Stimulated activated CD4-positive, alpha-beta T cell treated with anti-CD3 and anti-CD28 coated beads, Interleukin-4, amount 100 ng/mL, for 4 hours (primary cell): Measurements from ENCODE around the gene TEX2.

Source experiments
- DNase-seq, 2 experiments: peaks; one replicate each; pipeline ENCODE4 v3.0.0-alpha.2; 2020

The TEX2 gene

DNA sequence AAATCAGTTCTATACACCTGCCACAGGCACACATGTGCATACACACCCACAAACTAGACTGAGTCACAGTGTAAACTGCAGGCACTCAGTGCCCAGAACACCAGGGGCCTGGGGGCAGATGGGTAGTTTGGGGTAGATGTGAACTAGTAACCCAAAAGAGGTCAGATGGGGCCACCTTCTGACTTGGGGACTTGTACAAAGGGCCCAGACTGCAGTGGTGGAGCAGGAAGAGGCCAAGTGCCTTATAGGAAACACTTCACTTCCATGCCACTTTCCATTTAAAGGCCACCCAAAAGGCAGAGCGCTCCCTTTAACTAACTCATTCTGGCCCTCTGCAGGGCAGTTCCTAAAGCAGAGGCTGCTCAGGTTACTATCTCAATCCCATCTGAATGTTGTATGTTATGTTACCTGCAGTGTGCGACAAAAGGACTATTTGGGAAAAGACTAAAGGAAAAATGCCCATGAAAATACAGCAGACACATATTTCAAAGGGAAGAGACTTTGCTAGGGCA is 105.3 kb downstream of the TEX2 start:
- no peak for DNase-seq

GRCh38 chr17:64156670-64157069 is 106.4 kb downstream of the TEX2 start:
- no peak for DNase-seq

GRCh38 chr17:64155751-64156544 is 107.1 kb downstream of the TEX2 start:
- no peak for DNase-seq

GRCh38 chr17:64155129-64155528 is 107.9 kb downstream of the TEX2 start:
- DNase-seq: no peak

GRCh38 chr17:64154717-64155116 is 108.3 kb downstream of the TEX2 start:
- no peak for DNase-seq

DNA sequence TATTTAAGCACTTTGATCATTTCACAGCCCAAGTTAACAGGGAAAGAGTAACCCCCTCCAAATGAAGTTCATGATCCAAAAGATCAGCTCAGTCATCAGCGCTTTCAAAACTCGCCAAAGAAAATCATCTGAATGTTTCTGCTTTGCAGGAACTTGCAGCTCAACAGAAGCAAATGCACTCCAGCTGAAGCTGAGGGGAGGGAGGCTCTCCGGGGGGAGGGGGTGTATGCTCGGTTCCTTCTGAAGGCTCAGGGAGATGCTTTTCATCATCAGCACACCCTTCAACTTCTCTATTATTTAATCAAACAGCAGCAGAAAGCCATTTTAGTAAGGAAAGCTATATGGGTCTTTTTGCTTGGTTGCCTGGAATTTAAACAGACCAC is 108.8 kb downstream of the TEX2 start:
- no peak for DNase-seq

- DNase-seq: no peak
Observed at GRCh38 chr17:64153565-64154312, 109.3 kb downstream of the TEX2 start.

GRCh38 chr17:64152428-64153125 is 110.5 kb downstream of the TEX2 start:
- no peak for DNase-seq

- no peak for DNase-seq
Observed at GRCh38 chr17:64151016-64151368, 112.1 kb downstream of the TEX2 start.

DNA sequence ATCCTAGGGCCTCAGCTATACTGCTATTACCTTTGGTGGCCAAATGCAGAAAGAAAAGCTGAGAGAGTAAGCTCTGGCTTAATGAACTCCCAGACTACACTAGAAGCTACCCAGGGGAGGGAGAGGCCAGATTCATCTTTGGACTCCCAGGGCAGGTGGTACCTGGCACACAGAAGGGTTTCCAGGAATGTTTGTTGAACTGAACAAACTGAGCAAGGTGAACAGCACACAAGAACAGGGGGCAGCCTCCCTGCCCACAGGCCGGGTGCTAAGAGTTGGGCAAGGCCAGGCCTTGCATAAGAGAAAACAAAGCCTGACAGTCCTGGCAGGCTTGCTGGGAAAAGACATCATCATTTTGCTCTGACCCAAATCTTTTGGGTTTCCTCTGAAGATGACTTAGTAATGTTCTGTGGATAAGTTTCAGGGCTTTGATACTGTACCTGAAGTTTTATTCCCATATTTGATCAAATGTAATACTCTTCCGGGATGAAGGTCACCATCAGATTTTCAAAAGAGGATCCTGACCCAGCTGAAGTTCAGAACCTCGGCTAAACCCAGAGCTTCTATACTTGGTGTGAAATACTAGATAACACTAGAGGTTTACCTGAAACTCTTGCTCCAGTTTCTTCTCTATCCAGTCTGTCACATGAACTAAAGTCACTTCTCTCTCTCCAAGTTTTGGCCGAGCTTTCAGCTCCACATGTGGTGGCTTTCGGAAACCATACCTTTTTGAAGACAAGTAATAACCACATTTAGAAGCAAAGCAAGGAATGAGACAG is 112.6 kb downstream of the TEX2 start:
- no peak for DNase-seq

DNA sequence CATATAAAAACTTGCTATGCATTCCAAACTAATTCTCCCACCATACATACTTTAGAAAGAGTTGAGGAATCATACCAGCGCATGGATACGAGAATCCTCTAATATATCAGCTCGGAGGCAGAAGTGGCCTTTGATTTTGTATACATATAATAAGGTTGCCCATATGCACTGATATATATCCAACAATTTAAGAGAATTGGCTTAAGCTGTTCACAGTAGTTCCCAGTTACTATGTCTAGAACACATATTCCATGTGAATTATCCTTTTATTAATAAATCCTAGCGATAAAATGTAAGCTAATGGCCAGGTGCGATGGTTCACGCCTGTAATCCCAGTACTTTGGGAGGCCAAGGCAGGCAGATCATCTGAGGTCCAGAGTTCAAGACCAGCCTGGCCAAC is 113.9 kb downstream of the TEX2 start:
- no peak for DNase-seq

DNA sequence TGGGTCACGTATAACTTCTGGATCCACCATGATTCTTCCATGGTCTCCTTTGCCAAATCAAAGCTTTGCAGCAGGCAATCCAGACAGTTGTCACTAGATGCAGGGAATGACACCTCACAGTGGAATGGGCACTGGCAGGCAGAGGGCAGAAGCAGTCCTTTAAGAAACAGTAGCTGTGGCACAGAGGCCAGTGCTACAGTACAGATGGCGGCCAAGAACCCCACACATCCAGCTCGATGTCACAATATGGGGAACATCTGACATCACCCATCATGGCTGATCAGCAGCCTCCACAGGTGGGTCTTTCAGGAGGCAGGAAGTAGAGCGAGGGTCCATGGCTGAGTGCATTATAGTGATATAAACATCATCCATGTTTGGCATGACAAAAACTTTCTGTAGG is 114.4 kb downstream of the TEX2 start:
- DNase-seq: no peak

DNA sequence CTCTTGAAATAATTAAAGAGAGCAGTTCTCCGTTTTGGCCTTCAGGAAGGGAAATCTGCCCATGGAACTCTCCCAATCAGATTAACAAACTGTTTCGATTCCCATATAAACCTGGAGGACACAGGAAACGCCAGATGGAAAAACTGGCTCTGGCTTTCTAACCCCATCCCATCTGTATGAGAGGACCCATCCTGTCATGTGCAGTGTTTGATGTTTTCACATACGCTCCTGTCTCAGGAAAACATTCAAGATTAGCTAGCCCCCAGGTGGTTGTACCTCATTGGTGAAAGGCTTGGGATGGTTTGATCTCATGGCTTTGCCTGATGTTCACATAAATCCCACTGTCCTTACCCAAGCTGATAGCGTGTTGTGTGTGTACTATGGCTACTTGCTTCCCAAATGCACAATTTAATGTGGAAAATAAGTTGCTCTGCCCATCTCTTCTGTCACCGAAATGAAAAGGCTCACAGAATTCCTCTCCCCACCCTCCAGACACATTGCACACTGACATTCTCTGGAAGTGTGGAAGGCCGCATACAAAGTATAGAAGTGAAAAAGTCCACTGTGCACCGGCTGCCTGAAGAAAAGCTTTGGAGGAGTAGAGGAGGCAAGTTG is 114.9 kb downstream of the TEX2 start:
- no peak for DNase-seq

GRCh38 chr17:64147110-64148016 is 115.7 kb downstream of the TEX2 start:
- DNase-seq: no peak

DNA sequence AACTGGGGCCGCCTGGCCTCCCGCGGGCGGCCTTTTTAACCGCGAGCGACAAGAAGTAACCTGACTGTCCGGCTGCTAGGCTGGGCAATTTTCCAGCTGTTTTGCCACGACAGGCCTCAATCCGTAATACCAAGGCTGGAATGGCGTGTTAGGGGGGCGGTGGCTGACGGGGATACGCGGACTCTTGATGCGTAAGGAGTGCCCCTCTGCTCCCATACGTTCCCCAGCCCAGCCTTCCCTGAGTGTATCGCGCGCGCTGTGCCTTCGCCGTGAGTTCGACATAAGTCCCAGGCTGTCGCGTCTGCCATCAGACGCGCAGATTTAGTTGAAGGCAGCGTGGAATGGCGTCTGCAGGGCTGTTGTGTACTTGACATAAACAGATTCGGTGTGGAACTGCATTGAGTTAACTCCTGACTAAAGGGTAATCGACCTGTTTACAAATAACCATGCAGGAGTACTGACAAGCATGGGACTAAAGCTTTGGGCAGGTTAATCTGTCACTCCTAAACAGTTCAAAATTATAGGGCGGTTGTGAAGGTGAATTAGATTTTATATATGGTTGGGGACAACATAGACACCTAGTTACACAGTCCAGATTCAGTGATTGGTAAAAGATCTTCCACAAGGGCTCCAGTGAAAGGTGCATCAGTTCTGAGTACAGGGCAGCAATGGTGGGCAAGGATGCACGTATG is 116.5 kb downstream of the TEX2 start:
- DNase-seq: no peak

- DNase-seq: peak; percentile 87 to 97
Observed at GRCh38 chr17:64145751-64146417, 117.2 kb downstream of the TEX2 start.

GRCh38 chr17:64145375-64145750 is 117.7 kb downstream of the TEX2 start:
- no peak for DNase-seq

DNA sequence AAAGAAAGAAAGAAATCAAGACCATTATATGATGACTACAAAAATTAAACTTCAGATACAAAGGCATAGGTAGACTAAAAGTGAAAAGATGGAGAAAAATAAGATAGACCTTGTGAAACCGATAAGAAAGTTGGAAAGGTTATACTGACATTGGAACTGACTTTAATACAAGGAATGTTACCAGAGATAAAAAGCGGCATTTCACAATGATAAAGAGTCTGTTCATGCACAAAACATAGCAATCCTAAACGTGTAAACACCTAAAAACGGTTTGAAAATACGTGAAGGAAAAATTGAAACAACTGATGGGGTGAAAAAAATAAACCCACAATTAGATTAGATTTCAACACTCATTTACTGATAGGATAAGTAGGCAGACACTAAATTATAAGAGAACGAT is 123.5 kb downstream of the TEX2 start:
- DNase-seq: no peak

- DNase-seq: no peak
Observed at GRCh38 chr17:64138441-64138840, 124.6 kb downstream of the TEX2 start.

- DNase-seq: no peak
Observed at GRCh38 chr17:64135000-64135399, 128.1 kb downstream of the TEX2 start.
